Endothelial cell (in vitro differentiated cells): ENCODE data around the gene DDTL. TPM values are rescaled to one million over a fixed set of nuclear protein-coding genes. Genes with fewer than 3 reads are reported as not detected.

ENCODE experiments used
- DNase-seq: peaks from one replicate; pipeline ENCODE4 v3.0.0; 2021; ENCODE audit warnings: low spot score
- H3K27ac Mint-ChIP-seq: one replicate; pipeline ENCODE4 v1.8.0; 2021; ENCODE audit warnings: mixed read lengths, inconsistent platforms; ENCODE audit not compliant: unreplicated experiment
- H3K27me3 Mint-ChIP-seq: one replicate; pipeline ENCODE4 v1.8.0; 2021; ENCODE audit warnings: mild to moderate bottlenecking, moderate library complexity, mixed read lengths, inconsistent platforms; ENCODE audit not compliant: unreplicated experiment
- H3K36me3 Mint-ChIP-seq: one replicate; pipeline ENCODE4 v1.8.0; 2021; ENCODE audit warnings: mild to moderate bottlenecking, low read depth, mixed read lengths, inconsistent platforms; ENCODE audit not compliant: unreplicated experiment
- H3K4me1 Mint-ChIP-seq: one replicate; pipeline ENCODE4 v1.8.0; 2021; ENCODE audit warnings: mild to moderate bottlenecking, mixed read lengths, inconsistent platforms; ENCODE audit not compliant: unreplicated experiment
- H3K4me3 Mint-ChIP-seq: one replicate; pipeline ENCODE4 v1.8.0; 2021; ENCODE audit warnings: mild to moderate bottlenecking, mixed read lengths, inconsistent platforms; ENCODE audit not compliant: unreplicated experiment
- H3K9me3 Mint-ChIP-seq: one replicate; pipeline ENCODE4 v1.8.0; 2021; ENCODE audit warnings: mixed read lengths, inconsistent platforms; ENCODE audit not compliant: unreplicated experiment
- CTCF ChIP-seq: fragments of 200-600 bp; sonication (generic); IDR thresholded peaks from one replicate; pipeline ENCODE4 v1.5.0; 2021; ENCODE audit warnings: antibody characterized with exemption; ENCODE audit not compliant: unreplicated experiment
- total RNA-seq: library from RNA; stranded (reverse); fragmentation: NEBNext Ultra II Directional; extraction: Animal tissue kit (Norgen Biotek cat#: 25700); gene quantifications from one replicate; pipeline ENCODE4 v1.2.1, GENCODE V29; 2021; ENCODE audit not compliant: unreplicated experiment

The DDTL gene
- total RNA-seq, 1 donor from 2014 or later, result 1.4 TPM

DNA sequence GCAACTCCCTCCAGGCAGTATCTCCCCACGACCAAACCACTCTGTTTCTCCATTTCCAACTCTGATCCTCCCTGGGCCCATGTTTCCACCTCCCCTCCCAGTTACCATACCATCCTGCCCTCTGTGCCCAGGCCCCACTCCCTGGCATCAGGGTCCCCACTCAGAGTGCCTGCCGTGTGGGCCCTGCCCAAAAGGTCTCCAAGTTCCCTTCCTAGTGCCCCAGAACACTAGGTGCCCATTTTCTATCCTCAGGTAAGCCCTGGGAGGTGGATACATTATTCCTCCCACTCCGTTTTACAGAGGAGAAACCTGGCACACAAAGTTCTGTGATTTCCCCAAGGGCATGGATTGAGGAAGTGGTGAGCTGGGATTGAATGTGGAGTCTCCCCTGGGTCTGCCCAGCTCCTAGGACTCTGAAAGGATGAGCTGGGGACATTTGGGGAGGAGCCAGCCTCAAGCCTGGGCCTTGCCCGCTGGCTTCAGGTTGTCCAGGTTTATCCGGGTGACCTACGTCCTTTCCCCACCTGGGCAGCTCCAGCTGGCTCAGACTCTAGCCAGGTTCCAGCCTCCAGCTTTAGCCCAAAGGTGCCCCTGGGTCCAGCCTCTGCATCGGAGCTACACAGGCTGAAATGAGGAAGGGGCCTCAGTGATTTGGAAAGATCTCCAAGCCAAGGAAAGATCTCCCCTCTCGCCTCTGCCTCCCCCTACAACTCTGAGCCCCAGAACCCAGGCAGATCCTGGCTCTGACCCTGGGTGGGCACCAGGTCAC is 40.7 kb downstream of the DDTL start:
- no peak for TF ChIP-seq CTCF
- Mint-ChIP-seq H3K27me3 (peaks cover 15% of the 10 kb centered on the region), H3K9me3 (no peaks in the 10 kb centered on the region), H3K4me1 (peaks cover 42% of the 10 kb centered on the region), H3K27ac (no peak overlapping the region), H3K36me3 (peaks cover 7% of the 10 kb centered on the region), H3K4me3 (no peak overlapping the region)
- DNase-seq, result no peak

GRCh38 chr22:24008022-24008283 is 41.3 kb downstream of the DDTL start:
- Mint-ChIP-seq H3K27ac (no peak overlapping the region), H3K9me3 (no peaks in the 10 kb centered on the region), H3K36me3 (peaks cover 7% of the 10 kb centered on the region), H3K4me1 (peaks cover 43% of the 10 kb centered on the region), H3K27me3 (peaks cover 15% of the 10 kb centered on the region), H3K4me3 (no peak overlapping the region)
- DNase-seq, result no peak
- TF ChIP-seq CTCF, result no peak

DNA sequence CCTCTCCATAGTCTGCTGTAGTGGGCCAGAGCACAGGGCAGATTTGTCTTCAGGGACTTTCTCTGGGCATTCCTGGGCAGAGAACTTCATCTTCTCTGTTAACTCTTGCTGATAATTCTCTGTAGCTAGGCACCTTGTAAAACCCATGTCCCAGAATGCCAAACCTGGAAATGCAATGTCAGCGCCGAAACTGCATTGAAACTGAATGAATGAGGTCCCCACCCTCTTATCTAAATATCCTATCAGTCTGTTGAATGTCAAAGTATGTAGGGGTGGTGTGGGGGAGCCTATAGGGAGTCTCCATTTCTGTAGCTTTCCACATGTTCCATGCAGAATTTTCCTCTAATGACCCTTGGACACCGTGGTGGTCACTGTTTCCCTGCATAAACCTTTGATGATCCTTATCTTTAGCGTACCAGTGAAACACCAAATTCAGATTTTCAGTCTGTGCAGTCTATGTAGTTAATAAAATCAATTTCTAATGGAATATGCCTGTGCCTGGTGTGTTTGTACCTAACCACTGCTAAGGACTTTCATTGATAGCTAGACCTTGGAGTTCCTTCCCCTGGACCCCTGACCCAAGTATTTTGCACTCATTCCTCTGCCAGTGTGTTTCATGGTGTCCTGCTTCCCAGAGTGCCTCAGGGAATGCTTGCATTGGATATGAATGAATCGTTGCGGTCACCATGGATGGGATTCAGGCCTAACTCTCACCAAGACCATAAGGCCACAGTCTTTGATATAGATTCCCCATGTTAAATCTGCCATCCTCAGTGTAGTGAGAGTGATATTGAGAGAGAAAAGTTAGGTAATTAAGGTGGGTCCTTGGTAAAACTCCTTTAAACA is 41.9 kb downstream of the DDTL start:
- no peak overlapping the region for H3K4me3 Mint-ChIP-seq
- H3K27ac Mint-ChIP-seq, result no peak overlapping the region
- TF ChIP-seq CTCF, result no peak
- H3K36me3 Mint-ChIP-seq, result peaks cover 7% of the 10 kb centered on the region
- DNase-seq, result no peak
- no peaks in the 10 kb centered on the region for H3K9me3 Mint-ChIP-seq
- peaks cover 39% of the 10 kb centered on the region for H3K4me1 Mint-ChIP-seq
- H3K27me3 Mint-ChIP-seq, result peaks cover 11% of the 10 kb centered on the region

- Mint-ChIP-seq H3K27me3 (peaks cover 11% of the 10 kb centered on the region), H3K36me3 (peaks cover 7% of the 10 kb centered on the region), H3K9me3 (no peaks in the 10 kb centered on the region), H3K4me3 (no peak overlapping the region), H3K27ac (no peak overlapping the region), H3K4me1 (peaks cover 32% of the 10 kb centered on the region)
- DNase-seq, result no peak
- no peak for TF ChIP-seq CTCF
Observed at GRCh38 chr22:24009227-24010017, 42.7 kb downstream of the DDTL start.
